Activated CD8-positive, alpha-beta memory T cell treated with anti-CD3 and anti-CD28 coated beads, Interleukin-2, amount 50 U/mL, for 24 hours (primary cell): Measurements from ENCODE around the gene DSCAML1.
"Not testable (repeated sequence)": the region's sequence is repeated elsewhere in the genome, so short reads cannot be mapped to it uniquely, and the experiment has no call there.

Experiments
- DNase-seq: peaks from one replicate; pipeline ENCODE4 v3.0.0-alpha.2; 2020; ENCODE audit errors: extremely low read depth

Gene DSCAML1

DNA sequence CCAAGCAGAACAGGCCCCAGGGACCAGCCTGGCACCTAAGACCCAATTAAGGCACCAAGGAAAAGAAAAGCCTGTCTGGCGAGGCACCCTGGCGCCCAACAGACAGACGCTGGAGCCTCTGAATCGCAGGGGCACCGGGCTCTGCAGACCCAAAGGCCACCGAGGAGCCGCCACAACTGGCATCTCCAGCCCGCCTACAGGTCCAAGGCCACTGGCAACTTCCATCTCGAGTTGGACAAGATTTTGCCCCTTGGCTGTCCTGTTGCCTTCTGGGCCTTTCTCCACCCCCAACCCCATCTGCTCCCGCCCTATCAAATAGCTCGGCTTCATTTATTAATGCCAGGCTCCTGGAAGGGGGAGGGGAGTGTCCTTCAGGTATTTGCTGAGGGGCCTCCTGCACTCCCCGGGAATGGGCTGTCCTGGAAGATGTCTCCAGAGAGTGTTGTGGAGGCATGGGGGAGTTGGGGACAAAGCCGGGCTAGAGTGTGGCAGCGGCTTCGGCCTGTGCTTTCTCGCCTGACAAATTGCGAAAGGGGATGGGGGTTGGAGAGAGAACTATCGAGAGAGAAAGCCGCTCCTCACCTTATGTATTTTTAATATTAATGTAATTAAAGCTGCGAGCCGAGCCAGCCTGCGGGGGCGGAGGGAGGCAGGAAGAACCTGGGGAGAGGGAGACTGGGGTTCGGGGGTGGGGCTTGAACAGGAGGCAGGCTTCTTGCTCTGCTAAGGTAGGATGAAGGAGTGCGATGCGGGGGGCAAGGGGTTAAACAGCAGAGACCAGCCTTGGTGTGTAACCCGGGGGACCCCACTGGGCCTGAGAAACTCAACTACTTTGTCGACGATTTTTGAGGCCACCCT, 2.0 kb downstream of the DSCAML1 start:
- DNase-seq: no peak

DNA sequence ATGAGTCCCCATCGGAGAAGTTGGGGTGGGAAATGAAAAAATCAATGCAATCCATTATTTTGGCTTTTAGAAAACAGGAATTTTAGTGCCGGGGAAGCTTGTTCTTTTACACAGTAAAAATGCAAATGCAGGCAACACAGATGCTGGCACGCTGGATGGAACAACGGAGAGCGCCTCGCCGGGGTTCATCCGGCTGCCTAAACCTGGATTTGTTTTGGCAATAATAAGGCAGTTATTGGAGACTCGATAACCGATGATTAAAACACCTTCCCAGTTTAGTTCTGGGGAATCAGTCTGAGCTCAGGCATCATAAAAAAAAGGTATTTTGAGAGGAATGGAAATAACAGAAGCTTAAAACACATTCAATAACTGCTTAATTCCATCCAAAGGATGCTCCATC, 2.9 kb downstream of the DSCAML1 start:
- DNase-seq: no peak

- DNase-seq: no peak
Measured at GRCh38 chr11:117793583-117793982, 3.4 kb downstream of the DSCAML1 start.

DNA sequence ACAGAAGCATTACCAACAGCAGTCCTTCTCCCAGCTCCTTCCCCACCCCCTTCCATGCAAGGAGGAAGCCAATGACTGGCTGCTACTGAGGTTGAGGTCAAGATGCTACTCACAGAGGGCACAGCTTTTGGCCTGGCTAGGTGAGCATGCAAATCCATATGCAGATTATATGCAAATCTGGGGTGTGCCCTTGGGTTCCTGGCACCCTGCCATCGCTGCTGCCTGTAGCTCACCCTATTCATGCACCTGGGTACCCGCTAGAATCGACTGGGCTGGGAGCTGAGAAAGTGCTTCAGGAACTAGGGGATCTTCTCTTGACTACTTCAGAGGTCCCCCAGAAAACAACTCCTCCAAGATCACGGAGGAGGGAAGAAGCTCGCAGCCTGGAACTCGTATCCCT, 4.0 kb downstream of the DSCAML1 start:
- no peak for DNase-seq

DNA sequence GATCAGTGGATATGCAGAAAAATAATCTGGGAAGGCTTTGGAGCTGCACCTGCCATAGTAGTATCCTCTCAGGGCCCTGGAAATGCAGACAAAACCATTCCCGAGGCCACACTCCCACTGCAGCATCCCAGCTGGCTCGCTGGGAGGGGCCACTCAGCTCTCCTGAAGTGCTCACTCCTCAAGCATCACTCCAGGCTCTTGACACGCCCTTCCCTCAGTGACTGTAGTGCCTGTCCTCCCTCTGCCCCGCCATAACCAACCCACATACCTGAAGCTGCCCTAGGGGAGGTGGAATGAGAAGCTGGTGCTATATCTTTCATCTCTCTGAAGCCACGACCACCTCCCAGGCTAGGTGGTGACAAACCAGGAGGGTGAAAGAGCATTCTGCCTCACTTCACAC, 4.8 kb downstream of the DSCAML1 start:
- no peak for DNase-seq

- no peak for DNase-seq
Measured at GRCh38 chr11:117790279-117790678, 6.7 kb downstream of the DSCAML1 start.

DNA sequence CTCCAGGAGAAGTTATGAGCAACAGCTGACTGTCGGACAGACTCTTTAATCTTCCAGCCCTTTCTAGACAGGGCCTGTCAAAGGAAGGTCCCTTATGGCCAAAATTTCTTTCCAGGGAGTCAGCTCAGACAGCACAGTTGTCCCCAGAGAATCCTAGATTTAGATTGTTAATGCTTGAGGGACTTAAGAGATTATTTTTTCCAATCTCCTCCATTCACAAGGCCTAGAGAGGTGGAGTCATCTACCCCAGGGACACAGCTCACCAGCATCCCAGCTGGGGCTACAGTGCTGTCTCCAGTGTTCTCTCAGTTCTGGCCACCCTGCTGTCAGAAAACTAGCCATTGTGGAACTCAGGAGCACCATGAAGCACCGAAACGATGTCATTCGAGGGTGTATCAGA, 7.8 kb downstream of the DSCAML1 start:
- DNase-seq: no peak

DNA sequence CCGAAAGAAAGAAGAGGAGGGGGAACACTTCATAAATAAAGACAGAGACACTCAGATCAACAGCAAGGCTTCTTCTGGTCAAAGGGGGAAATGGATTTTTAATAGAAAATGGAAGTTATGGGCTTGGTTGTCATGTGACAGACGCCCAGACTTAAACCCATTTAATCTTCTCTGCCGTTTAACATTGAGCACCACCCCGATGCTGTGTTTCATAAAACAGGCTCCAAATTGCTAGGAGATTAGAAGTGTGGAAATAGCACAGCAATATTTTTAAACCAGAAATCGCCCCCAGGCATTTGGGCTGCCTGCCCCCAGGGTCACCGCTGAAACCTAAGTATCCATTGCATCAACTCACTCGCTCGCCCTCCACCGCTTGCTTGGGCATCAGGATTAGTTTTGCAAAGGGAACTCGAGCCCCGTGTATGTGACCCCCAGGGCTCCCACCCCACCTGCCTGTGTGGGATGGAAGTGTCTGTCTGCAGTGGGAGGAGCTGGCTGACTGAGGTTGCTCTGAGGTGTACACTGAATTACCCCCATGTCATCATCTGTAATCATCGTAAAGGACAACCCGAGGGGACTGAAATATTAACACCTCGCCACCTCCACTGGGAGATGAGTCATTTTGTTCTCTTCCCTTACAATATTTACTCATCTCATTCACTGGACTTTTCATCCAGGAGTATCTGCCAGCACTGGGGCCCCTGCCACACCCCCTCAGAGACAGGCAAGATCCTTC, 10.7 kb downstream of the DSCAML1 start:
- DNase-seq: no peak

DNA sequence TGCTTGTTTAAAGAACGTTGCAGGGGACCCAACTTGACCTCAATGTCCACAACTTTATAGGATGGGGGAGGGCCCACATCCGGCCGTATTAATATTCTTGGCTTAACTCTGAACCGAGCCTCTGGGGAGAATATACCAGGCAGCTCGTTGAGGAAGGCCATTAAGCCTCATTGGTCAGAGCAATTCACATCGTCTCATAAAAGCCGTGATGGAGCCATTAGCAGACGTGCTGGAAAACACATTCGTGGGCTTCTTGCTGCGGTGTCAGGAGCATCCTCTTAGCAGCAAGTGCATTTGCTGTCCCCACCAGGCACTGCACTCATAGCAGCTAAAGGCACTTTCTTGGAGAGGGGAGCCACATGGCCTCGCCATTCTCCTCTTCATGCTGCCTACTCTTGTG, 14.9 kb downstream of the DSCAML1 start:
- DNase-seq: no peak

- no peak for DNase-seq
Measured at GRCh38 chr11:117781627-117782026, 15.4 kb downstream of the DSCAML1 start.

DNA sequence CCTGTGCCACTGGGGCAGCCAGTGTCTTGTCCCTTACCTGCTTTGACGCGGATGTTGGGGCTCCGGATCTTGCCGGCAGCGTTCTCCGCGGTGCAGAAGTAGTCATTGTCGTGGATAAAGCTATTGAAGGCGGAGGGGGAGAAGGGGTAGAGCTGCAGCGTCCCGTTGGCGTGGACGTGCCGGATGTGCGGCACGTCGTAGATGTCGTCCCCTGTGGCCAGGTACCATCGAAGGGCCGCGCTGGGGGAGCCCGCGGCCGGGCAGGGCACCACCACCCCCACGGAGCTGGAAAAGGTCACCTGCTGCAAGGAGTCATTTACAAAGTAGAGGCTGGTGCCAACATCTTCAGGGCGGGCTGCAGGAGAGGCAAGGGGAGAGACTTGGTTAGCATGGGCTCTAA, 16.6 kb downstream of the DSCAML1 start:
- DNase-seq: no peak

GRCh38 chr11:117774553-117774952, 22.5 kb downstream of the DSCAML1 start:
- DNase-seq: no peak

DNA sequence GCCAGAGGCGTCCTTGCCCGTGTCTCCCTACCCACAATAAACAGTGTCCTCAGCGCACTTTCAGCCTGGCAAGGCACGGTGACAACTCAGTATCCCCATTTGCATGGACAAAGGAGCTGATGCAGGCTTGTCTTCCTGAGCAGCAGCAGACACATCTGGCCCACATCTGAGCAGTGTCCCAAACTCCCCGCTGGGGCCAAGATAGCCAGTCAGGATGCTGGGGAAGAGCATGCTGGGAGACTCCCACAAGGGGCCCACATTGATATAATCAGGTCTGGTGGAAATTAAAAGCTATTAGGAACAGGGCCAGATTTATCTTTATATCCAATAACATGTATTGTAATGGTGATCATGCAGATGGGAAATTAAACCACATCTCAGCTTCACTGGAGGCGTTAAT, 24.7 kb downstream of the DSCAML1 start:
- no peak for DNase-seq

GRCh38 chr11:117771841-117772240, 25.2 kb downstream of the DSCAML1 start:
- DNase-seq: no peak

DNA sequence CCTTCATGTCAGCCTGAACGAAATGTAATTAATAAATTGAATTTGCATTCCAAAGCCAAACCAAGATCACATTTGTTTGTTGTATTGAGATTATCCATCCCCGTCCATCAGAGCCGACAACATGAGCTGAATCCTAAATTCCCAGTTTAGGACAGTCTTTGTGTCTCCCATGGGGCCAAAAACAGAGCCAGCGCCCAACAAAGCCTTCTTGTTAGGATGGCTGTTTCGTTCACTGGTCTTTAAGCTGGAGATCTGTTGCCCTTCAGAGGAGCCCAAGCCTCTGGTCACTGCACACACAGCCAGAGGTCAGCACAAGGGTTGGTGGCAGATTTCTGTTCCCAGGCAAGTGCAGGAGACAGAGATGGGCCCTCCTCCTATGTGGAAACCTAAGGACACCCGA, 25.8 kb downstream of the DSCAML1 start:
- no peak for DNase-seq

GRCh38 chr11:117770061-117770460, 27.0 kb downstream of the DSCAML1 start:
- no peak for DNase-seq

GRCh38 chr11:117769533-117769932, 27.5 kb downstream of the DSCAML1 start:
- no peak for DNase-seq

- no peak for DNase-seq
Measured at GRCh38 chr11:117768506-117768905, 28.5 kb downstream of the DSCAML1 start.

- DNase-seq: no peak
Measured at GRCh38 chr11:117767071-117767470, 29.9 kb downstream of the DSCAML1 start.

DNA sequence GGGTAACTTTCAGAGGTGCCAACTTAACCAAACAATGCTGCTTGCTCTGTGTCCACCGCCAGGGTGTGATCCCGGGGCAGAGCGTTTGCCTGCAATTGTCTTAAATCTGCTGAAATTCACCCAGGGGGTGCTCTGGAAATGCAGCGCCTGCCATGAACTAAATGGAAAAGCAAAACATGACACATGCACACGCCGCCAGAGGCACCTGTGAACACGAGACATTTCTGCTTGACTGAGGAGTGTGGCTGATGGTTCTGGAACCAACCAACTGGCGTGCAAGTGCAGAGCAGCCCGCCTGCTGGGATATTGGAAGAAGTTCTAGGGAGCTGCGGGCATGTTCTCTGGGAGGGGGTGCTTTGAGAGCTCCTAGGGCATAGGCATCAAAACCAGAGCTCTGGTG, 30.4 kb downstream of the DSCAML1 start:
- no peak for DNase-seq

DNA sequence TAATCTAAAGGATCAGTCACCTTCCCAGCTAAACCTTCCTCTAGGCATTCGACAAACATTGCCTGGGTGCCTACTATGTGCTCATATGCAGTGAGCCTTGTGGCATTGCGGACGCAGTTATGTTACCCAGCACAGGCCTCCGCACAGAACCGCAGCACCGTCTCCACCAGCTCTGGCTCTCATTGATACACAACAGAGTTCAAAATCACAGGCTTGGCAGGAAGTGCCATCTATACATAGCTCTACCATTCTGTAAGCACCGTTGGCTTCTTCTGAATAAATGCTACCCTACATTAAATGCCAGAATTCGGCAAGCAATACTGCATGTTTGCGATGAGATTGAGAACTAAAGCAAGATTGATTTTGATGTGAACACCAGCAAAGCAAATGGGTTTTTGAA, 31.0 kb downstream of the DSCAML1 start:
- no peak for DNase-seq

GRCh38 chr11:117765068-117765467, 31.9 kb downstream of the DSCAML1 start:
- DNase-seq: no peak

- DNase-seq: not testable (repeated sequence)
Measured at GRCh38 chr11:117763465-117763864, 33.6 kb downstream of the DSCAML1 start.
